Activated effector memory CD4-positive, alpha-beta T cell treated with Interleukin-2 at 50 U/mL for 16 hours (primary cell): ENCODE data around the gene EYA3.
A peak's percentile ranks its signal among the peaks of the same experiment; 100 is the strongest.
"Not testable (repeated sequence)": the region's sequence is repeated elsewhere in the genome, so short reads cannot be mapped to it uniquely, and the experiment has no call there.

Source experiments
- DNase-seq: peaks from one replicate; pipeline ENCODE4 v3.0.0-alpha.2; 2020

EYA3 gene

GRCh38 chr1:28027238-28027637, 61.2 kb downstream of the EYA3 start:
- DNase-seq: no peak

- DNase-seq: no peak
These were observed 62.1 kb downstream of the EYA3 start for GRCh38 chr1:28026329-28026728.

- no peak for DNase-seq
These were observed 67.3 kb downstream of the EYA3 start for GRCh38 chr1:28021064-28021463.

GRCh38 chr1:28010969-28011368, 77.4 kb downstream of the EYA3 start:
- no peak for DNase-seq

GRCh38 chr1:28003117-28003516, 85.3 kb downstream of the EYA3 start:
- DNase-seq: not testable (repeated sequence)

GRCh38 chr1:28002600-28002999, 85.8 kb downstream of the EYA3 start:
- no peak for DNase-seq

- DNase-seq: no peak
These were observed 89.4 kb downstream of the EYA3 start for GRCh38 chr1:27999055-27999454.

- DNase-seq: not testable (repeated sequence)
These were observed 93.9 kb downstream of the EYA3 start for GRCh38 chr1:27994526-27994925.

GRCh38 chr1:27994060-27994459, 94.3 kb downstream of the EYA3 start:
- DNase-seq: no peak

GRCh38 chr1:27993241-27993640, 95.2 kb downstream of the EYA3 start:
- DNase-seq: no peak

GRCh38 chr1:27992276-27992675, 96.1 kb downstream of the EYA3 start:
- DNase-seq: peak; percentile 37

- DNase-seq: no peak
These were observed 97.4 kb downstream of the EYA3 start for GRCh38 chr1:27990920-27991537.

- no peak for DNase-seq
These were observed 107.3 kb downstream of the EYA3 start for GRCh38 chr1:27981145-27981544.

GRCh38 chr1:27980216-27980845, 108.1 kb downstream of the EYA3 start:
- DNase-seq: no peak

- DNase-seq: no peak
These were observed 108.6 kb downstream of the EYA3 start for GRCh38 chr1:27979859-27980201.

GRCh38 chr1:27979151-27979858, 109.1 kb downstream of the EYA3 start:
- DNase-seq: no peak

- no peak for DNase-seq
These were observed 114.0 kb downstream of the EYA3 start for GRCh38 chr1:27974417-27974781.

- DNase-seq: no peak
These were observed 114.5 kb downstream of the EYA3 start for GRCh38 chr1:27973771-27974416.

- DNase-seq: no peak
These were observed 116.3 kb downstream of the EYA3 start for GRCh38 chr1:27972141-27972540.

- no peak for DNase-seq
These were observed 116.7 kb downstream of the EYA3 start for GRCh38 chr1:27971674-27972073.

- no peak for DNase-seq
These were observed 118.0 kb downstream of the EYA3 start for GRCh38 chr1:27970401-27970800.

- no peak for DNase-seq
These were observed 119.7 kb downstream of the EYA3 start for GRCh38 chr1:27968692-27969091.

- DNase-seq: no peak
These were observed 120.4 kb downstream of the EYA3 start for GRCh38 chr1:27967884-27968466.
